Measurements from ENCODE around the gene FAM181A. TPM values are rescaled to one million over a fixed set of nuclear protein-coding genes. Genes with fewer than 3 reads are reported as not detected.

Gene FAM181A
- total RNA-seq, 4 donors from 2014 or later, result not detected

- Histone ChIP-seq H3K4me1 (peaks cover 11 to 68% (median 23%) of the 10 kb centered on the region in 3 donors), H3K27me3 (no peaks in the 10 kb centered on the region), H3K27ac (peak overlapping the region in 3 of 4 donors; percentile 80 to 84 (median 81)), H3K9me3 (no peaks in the 10 kb centered on the region), H3K4me3 (no peak overlapping the region), H3K36me3 (peaks cover 0 to 34% of the 10 kb centered on the region in 2 donors)
- WGBS, 2 donors (ENCODE audit: low coverage in 1 of 2), result no CpG with 5 or more reads among the region's 3 CpGs
- ATAC-seq, result peak; percentile 13
- TF ChIP-seq EP300 (IDR thresholded peaks at IDR 0.05), result no peak
- TF ChIP-seq POLR2A (IDR thresholded peaks at IDR 0.05), result no peak
- TF ChIP-seq POLR2AphosphoS5 (IDR thresholded peaks at IDR 0.05), result no peak
- TF ChIP-seq CTCF (IDR thresholded peaks at IDR 0.05), result no peak
These were observed 25.7 kb downstream of the FAM181A start for GRCh38 chr14:93952829-93953228.

DNA sequence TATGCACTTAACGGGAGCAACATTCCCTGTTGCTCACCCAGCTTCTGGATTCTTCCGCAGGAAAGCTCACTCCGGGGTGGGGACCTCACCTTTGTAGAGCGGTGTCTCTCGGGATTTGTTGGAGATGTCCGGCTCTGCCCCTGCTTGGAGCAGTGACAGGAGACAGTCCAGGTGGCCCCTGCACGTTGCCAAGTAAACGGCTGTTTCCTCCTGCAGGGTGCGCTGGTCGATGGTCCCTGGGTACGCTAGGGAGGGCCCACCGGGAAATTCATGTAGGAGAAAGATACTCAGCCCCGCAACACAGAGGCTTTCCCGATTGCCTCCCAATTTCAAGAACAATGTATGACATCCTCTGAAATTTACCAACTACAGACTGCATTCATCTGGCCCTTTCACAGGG lies 26.1 kb downstream of the FAM181A start:
- Histone ChIP-seq H3K4me1 (peaks cover 11 to 72% (median 23%) of the 10 kb centered on the region in 3 donors), H3K27me3 (no peaks in the 10 kb centered on the region), H3K36me3 (peaks cover 0 to 30% of the 10 kb centered on the region in 2 donors), H3K4me3 (no peak overlapping the region), H3K9me3 (no peaks in the 10 kb centered on the region), H3K27ac (peak overlapping the region; percentile 4 to 84 (median 80))
- 25% methylated on average over 7 of the region's 14 CpGs; no CpG with 5 or more reads in 1 of the 2 donors for WGBS, 2 donors (ENCODE audit: low coverage in 1 of 2)
- no peak for ATAC-seq
- peak in 2 of 4 experiments; percentile 23 to 43 for TF ChIP-seq CTCF (IDR thresholded peaks at IDR 0.05)
- peak; percentile 18 for TF ChIP-seq POLR2AphosphoS5 (IDR thresholded peaks at IDR 0.05)
- no peak for TF ChIP-seq POLR2A (IDR thresholded peaks at IDR 0.05)
- no peak for TF ChIP-seq EP300 (IDR thresholded peaks at IDR 0.05)

GRCh38 chr14:93953739-93954515 lies 26.8 kb downstream of the FAM181A start:
- H3K9me3 ChIP-seq, result no peaks in the 10 kb centered on the region
- 56 to 60% methylated on average over 2 to 5 of the region's 18 CpGs for WGBS, 2 donors (ENCODE audit: low coverage in 1 of 2)
- H3K27me3 ChIP-seq, result no peaks in the 10 kb centered on the region
- ATAC-seq, result no peak
- no peak overlapping the region for H3K4me3 ChIP-seq
- TF ChIP-seq POLR2AphosphoS5 (IDR thresholded peaks at IDR 0.05) (peak; percentile 44), POLR2A (IDR thresholded peaks at IDR 0.05) (no peak)
- peak overlapping the region; percentile 4 to 84 (median 80) for H3K27ac ChIP-seq
- peaks cover 0 to 24% of the 10 kb centered on the region in 2 donors for H3K36me3 ChIP-seq
- H3K4me1 ChIP-seq, result peaks cover 11 to 79% (median 24%) of the 10 kb centered on the region in 3 donors

- ATAC-seq, result no peak
- 88 to 100% methylated on average over 1 of the region's 4 CpGs for WGBS, 2 donors (ENCODE audit: low coverage in 1 of 2)
- H3K9me3 ChIP-seq, result no peaks in the 10 kb centered on the region
These were observed 27.3 kb downstream of the FAM181A start for GRCh38 chr14:93954516-93954830.

More at GRCh38 chr14:93954516-93954830, 27.3 kb downstream of the FAM181A start:
- no peak for TF ChIP-seq POLR2A (IDR thresholded peaks at IDR 0.05)
- no peak for TF ChIP-seq EP300 (IDR thresholded peaks at IDR 0.05)
- no peak for TF ChIP-seq CTCF (IDR thresholded peaks at IDR 0.05)
- no peak for TF ChIP-seq POLR2AphosphoS5 (IDR thresholded peaks at IDR 0.05)
- H3K4me3 ChIP-seq, result no peak overlapping the region
- no peaks in the 10 kb centered on the region for H3K27me3 ChIP-seq
- H3K36me3 ChIP-seq, result peaks cover 0 to 18% of the 10 kb centered on the region in 2 donors
- peak overlapping the region; percentile 4 to 84 (median 80) for H3K27ac ChIP-seq
- H3K4me1 ChIP-seq, result peaks cover 11 to 84% (median 29%) of the 10 kb centered on the region in 3 donors
